SK-N-SH treated with all-trans-retinoic acid at 6 μM for 48 hours (cell line): ENCODE results near the gene GCSAML.

Experiments used
- ATAC-seq: fragments of 200-7000 bp; cut with Tn5 transposase; 3 replicates; pipeline ENCODE4 v1.9.1; 2020; ENCODE audit warnings: mild to moderate bottlenecking, moderate library complexity
- ARNTL ChIP-seq: fragments of 450-650 bp; formaldehyde crosslinking; IDR thresholded peaks from 2 replicates; pipeline ENCODE4 v1.5.0; 2020; ENCODE audit warnings: low read depth, mild to moderate bottlenecking, moderate library complexity, borderline replicate concordance
- BACH2 ChIP-seq: fragments of 250-450 bp; sonication (Bioruptor Pico); IDR thresholded peaks from 2 replicates; pipeline ENCODE4 v1.9.0; 2021; ENCODE audit warnings: mild to moderate bottlenecking, borderline replicate concordance
- CSDC2 ChIP-seq: fragments of 250-450 bp; sonication (Bioruptor Pico); IDR thresholded peaks from 2 replicates; pipeline ENCODE4 v1.5.0; 2020; ENCODE audit warnings: mild to moderate bottlenecking, moderate library complexity
- ESRRG ChIP-seq: fragments of 250-450 bp; sonication (Bioruptor Pico); IDR thresholded peaks from 2 replicates; pipeline ENCODE4 v1.6.1; 2021; ENCODE audit warnings: mild to moderate bottlenecking
- GLIS3 ChIP-seq: fragments of 250-450 bp; sonication (Bioruptor Pico); IDR thresholded peaks from 2 replicates; pipeline ENCODE4 v1.5.0; 2020; ENCODE audit warnings: mild to moderate bottlenecking, moderate library complexity
- ISL1 ChIP-seq: fragments of 250-450 bp; sonication (Bioruptor Pico); IDR thresholded peaks from 2 replicates; pipeline ENCODE4 v2.1.2; 2022; ENCODE audit warnings: mild to moderate bottlenecking, moderate library complexity
- OSR1 ChIP-seq: fragments of 250-450 bp; sonication (Bioruptor Pico); IDR thresholded peaks from 2 replicates; pipeline ENCODE4 v1.8.0; 2022; ENCODE audit warnings: moderate library complexity, mild to moderate bottlenecking, inconsistent platforms
- PPARA ChIP-seq: fragments of 250-450 bp; sonication (Bioruptor Pico); IDR thresholded peaks from 2 replicates; pipeline ENCODE4 v1.5.0; 2020; ENCODE audit warnings: mild to moderate bottlenecking, borderline replicate concordance
- RARB ChIP-seq: fragments of 250-450 bp; sonication (Bioruptor Pico); IDR thresholded peaks from 2 replicates; pipeline ENCODE4 v1.8.0; 2021; ENCODE audit warnings: mild to moderate bottlenecking, moderate library complexity
- SNAI2 ChIP-seq: fragments of 250-450 bp; sonication (Bioruptor Pico); IDR thresholded peaks from 2 replicates; pipeline ENCODE4 v1.5.0; 2020; ENCODE audit warnings: mild to moderate bottlenecking, moderate library complexity
- TCF4 ChIP-seq: fragments of 250-450 bp; sonication (Bioruptor Pico); IDR thresholded peaks from 2 replicates; pipeline ENCODE4 v1.8.0; 2021; ENCODE audit warnings: mild to moderate bottlenecking, moderate library complexity, borderline replicate concordance
- TOX ChIP-seq: fragments of 250-450 bp; sonication (Bioruptor Pico); IDR thresholded peaks from 2 replicates; pipeline ENCODE4 v1.8.0; 2021; ENCODE audit warnings: mild to moderate bottlenecking, moderate library complexity, borderline replicate concordance
- ZC3H10 ChIP-seq: fragments of 250-450 bp; sonication (Bioruptor Pico); IDR thresholded peaks from 2 replicates; pipeline ENCODE4 v1.5.1; 2021; ENCODE audit warnings: mild to moderate bottlenecking, moderate library complexity
- ZFP3 ChIP-seq: fragments of 250-450 bp; sonication (Bioruptor Pico); IDR thresholded peaks from 2 replicates; pipeline ENCODE4 v1.5.0; 2020; ENCODE audit warnings: mild to moderate bottlenecking, moderate library complexity
- ZFP30 ChIP-seq: fragments of 450-650 bp; formaldehyde crosslinking; IDR thresholded peaks from 2 replicates; pipeline ENCODE4 v1.5.0; 2022; ENCODE audit warnings: mild to moderate bottlenecking, moderate library complexity
- ZNF565 ChIP-seq: fragments of 450-650 bp; formaldehyde crosslinking; conservative IDR thresholded peaks from 2 replicates; pipeline ENCODE4 v1.5.0; 2020; ENCODE audit warnings: low read depth, mild to moderate bottlenecking, moderate library complexity
- ZNF70 ChIP-seq: fragments of 450-650 bp; formaldehyde crosslinking; IDR thresholded peaks from 2 replicates; pipeline ENCODE4 v1.5.0; 2020; ENCODE audit warnings: mild to moderate bottlenecking, moderate library complexity
- ZNF8 ChIP-seq: fragments of 450-650 bp; formaldehyde crosslinking; IDR thresholded peaks from 2 replicates; pipeline ENCODE4 v1.5.0; 2020; ENCODE audit warnings: mild to moderate bottlenecking, moderate library complexity
- TF ChIP-seq, protein P1 (sequence below): fragments of 250-450 bp; sonication (Bioruptor Pico); IDR thresholded peaks from 2 replicates; pipeline ENCODE4 v1.5.1; 2020; ENCODE audit warnings: low read depth, mild to moderate bottlenecking, moderate library complexity
- TF ChIP-seq, protein P2 (sequence below): fragments of 250-450 bp; sonication (Bioruptor Pico); IDR thresholded peaks from 2 replicates; pipeline ENCODE4 v1.8.0; 2020; ENCODE audit warnings: mild to moderate bottlenecking, moderate library complexity, borderline replicate concordance
- TF ChIP-seq, protein P3 (sequence below): fragments of 250-450 bp; sonication (Bioruptor Pico); IDR thresholded peaks from 2 replicates; pipeline ENCODE4 v1.8.0; 2021; ENCODE audit warnings: low read depth, mild to moderate bottlenecking, moderate library complexity, borderline replicate concordance
- TF ChIP-seq, protein P4 (sequence below): fragments of 250-450 bp; sonication (Bioruptor Pico); IDR thresholded peaks from 2 replicates; pipeline ENCODE4 v1.5.1; 2021; ENCODE audit warnings: mild to moderate bottlenecking, moderate library complexity

Gene GCSAML

DNA sequence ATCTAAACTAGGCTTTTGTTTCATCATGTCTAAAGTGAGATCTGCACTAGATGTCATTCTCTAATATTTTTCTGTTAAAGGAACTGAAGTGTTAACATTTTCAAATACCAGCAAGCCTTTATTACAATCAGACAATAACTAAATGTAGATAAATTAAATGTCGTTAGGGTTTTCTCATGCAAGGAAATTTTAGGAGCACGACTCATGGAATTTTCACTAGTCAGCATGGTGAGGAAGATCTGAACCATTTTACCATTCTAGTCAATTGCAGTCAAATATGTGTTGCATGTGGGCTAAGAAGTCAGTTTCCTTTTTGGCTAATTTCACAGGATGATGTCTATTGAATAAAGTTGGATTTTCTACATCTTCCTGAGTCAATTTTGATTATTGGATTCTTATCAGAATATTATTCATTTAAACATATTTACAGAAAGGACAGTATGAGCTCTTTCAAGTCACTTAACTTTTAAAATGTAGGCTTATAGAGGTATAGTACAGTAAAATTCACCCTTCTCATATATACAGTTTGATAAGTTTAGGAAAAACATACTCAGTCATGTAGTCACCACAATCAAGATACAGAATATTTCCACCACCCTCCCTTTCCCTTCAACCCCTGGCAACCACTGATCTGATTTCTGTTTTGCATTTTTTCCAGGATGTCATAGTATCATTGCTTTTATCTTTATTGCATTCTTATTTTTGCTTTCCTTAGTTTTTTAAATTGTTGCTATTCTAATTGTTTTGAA, 9.2 kb downstream of the GCSAML start:
- no peak for ATAC-seq
- TF ChIP-seq ZC3H10 (CRISPR knock-in tag) (no peak), CSDC2 (CRISPR knock-in tag) (no peak), RARB (CRISPR knock-in tag) (no peak), ZFP30 (CRISPR knock-in tag) (no peak), PPARA (CRISPR knock-in tag) (no peak), ZFP3 (CRISPR knock-in tag) (no peak), TOX (CRISPR knock-in tag) (no peak), ZNF8 (CRISPR knock-in tag) (no peak), GLIS3 (CRISPR knock-in tag) (no peak), OSR1 (CRISPR knock-in tag) (no peak), TCF4 (CRISPR knock-in tag) (no peak), SNAI2 (CRISPR knock-in tag) (no peak), BACH2 (CRISPR knock-in tag) (no peak), ZNF70 (no peak), ARNTL (CRISPR knock-in tag) (no peak)
- TF ChIP-seq, protein P1, sequence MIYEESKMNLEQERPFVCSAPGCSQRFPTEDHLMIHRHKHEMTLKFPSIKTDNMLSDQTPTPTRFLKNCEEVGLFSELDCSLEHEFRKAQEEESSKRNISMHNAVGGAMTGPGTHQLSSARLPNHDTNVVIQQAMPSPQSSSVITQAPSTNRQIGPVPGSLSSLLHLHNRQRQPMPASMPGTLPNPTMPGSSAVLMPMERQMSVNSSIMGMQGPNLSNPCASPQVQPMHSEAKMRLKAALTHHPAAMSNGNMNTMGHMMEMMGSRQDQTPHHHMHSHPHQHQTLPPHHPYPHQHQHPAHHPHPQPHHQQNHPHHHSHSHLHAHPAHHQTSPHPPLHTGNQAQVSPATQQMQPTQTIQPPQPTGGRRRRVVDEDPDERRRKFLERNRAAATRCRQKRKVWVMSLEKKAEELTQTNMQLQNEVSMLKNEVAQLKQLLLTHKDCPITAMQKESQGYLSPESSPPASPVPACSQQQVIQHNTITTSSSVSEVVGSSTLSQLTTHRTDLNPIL = no peak
- TF ChIP-seq, protein P2, sequence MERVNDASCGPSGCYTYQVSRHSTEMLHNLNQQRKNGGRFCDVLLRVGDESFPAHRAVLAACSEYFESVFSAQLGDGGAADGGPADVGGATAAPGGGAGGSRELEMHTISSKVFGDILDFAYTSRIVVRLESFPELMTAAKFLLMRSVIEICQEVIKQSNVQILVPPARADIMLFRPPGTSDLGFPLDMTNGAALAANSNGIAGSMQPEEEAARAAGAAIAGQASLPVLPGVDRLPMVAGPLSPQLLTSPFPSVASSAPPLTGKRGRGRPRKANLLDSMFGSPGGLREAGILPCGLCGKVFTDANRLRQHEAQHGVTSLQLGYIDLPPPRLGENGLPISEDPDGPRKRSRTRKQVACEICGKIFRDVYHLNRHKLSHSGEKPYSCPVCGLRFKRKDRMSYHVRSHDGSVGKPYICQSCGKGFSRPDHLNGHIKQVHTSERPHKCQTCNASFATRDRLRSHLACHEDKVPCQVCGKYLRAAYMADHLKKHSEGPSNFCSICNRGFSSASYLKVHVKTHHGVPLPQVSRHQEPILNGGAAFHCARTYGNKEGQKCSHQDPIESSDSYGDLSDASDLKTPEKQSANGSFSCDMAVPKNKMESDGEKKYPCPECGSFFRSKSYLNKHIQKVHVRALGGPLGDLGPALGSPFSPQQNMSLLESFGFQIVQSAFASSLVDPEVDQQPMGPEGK (CRISPR knock-in tag) = no peak
- TF ChIP-seq, protein P3, sequence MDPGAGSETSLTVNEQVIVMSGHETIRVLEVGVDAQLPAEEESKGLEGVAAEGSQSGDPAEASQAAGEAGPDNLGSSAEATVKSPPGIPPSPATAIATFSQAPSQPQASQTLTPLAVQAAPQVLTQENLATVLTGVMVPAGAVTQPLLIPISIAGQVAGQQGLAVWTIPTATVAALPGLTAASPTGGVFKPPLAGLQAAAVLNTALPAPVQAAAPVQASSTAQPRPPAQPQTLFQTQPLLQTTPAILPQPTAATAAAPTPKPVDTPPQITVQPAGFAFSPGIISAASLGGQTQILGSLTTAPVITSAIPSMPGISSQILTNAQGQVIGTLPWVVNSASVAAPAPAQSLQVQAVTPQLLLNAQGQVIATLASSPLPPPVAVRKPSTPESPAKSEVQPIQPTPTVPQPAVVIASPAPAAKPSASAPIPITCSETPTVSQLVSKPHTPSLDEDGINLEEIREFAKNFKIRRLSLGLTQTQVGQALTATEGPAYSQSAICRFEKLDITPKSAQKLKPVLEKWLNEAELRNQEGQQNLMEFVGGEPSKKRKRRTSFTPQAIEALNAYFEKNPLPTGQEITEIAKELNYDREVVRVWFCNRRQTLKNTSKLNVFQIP (CRISPR knock-in tag) = no peak
- TF ChIP-seq, protein P4, sequence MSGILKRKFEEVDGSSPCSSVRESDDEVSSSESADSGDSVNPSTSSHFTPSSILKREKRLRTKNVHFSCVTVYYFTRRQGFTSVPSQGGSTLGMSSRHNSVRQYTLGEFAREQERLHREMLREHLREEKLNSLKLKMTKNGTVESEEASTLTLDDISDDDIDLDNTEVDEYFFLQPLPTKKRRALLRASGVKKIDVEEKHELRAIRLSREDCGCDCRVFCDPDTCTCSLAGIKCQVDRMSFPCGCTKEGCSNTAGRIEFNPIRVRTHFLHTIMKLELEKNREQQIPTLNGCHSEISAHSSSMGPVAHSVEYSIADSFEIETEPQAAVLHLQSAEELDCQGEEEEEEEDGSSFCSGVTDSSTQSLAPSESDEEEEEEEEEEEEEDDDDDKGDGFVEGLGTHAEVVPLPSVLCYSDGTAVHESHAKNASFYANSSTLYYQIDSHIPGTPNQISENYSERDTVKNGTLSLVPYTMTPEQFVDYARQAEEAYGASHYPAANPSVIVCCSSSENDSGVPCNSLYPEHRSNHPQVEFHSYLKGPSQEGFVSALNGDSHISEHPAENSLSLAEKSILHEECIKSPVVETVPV (CRISPR knock-in tag) = no peak

DNA sequence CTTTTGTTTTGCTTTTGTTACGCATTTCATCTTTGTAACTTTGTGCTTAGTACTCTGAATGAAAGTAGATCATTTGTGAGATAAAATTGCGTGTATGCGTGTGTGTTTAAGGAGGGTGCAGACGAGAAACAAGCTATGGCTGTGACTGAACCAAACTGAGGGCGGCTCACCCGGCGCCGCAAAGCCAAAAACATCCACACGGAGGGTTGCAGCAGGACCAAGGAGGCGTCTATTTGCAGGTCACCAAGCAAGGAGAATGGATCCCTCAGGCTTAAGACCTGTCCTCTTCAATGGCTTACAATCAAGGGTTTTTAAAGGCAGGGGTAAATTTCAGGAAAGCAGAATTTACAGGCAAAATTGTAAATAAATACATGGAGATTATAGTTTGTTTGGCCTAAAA, 12.8 kb downstream of the GCSAML start:
- TF ChIP-seq ESRRG (CRISPR knock-in tag) (no peak), TCF4 (CRISPR knock-in tag) (no peak), ZNF70 (no peak), BACH2 (CRISPR knock-in tag) (no peak), ZNF565 (no peak), ISL1 (CRISPR knock-in tag) (no peak), CSDC2 (CRISPR knock-in tag) (no peak), GLIS3 (CRISPR knock-in tag) (no peak), ZFP3 (CRISPR knock-in tag) (no peak)
- TF ChIP-seq, protein P1 = no peak
- TF ChIP-seq, protein P3 (CRISPR knock-in tag) = no peak
- TF ChIP-seq, all 23 proteins: peak for 0

More for the DNA sequence above, 12.8 kb downstream of the GCSAML start:
- no peak for ATAC-seq
